K562 (cell line): ENCODE results near the gene CAGE1. TPM values are rescaled to one million over a fixed set of nuclear protein-coding genes. Genes with fewer than 3 reads are reported as not detected.

Experiments used
- ATAC-seq: fragments of 200-7000 bp; cut with Tn5 transposase; 3 replicates; pipeline ENCODE4 v1.9.1; 2020; ENCODE audit warnings: moderate library complexity
- BruUV-seq: library from RNA; stranded (reverse); fragments of 400-500 nt; replicated peaks from 2 replicates; lab custom pipeline; 2021; lab: Mats Ljungman, UMichigan
- CTCF ChIA-PET: fragments of 300-600 bp; formaldehyde crosslinking; extraction: SDS; loops from one replicate; lab custom pipeline; 2021; ENCODE audit warnings: low intra/inter-chr PET ratio; lab: Yijun Ruan, JAX
- POLR2A ChIA-PET: fragments of 300-600, 350-650 bp; sonication (Branson Sonifier 250); formaldehyde crosslinking; extraction: SDS; loops from one replicate; lab custom pipeline; 2021; ENCODE audit warnings: antibody characterized with exemption, inconsistent platforms; lab: Yijun Ruan, JAX
- DNase-seq, 4 experiments: peaks; one replicate each; pipeline versions ENCODE4 v3.0.0 to v3.0.0-alpha.2; 2011 to 2018; ENCODE audit warnings: low spot score in 3 of 4, mixed read lengths in 3 of 4; ENCODE audit errors: extremely low read depth in 1 of 4
- FAIRE-seq: peaks from 2 replicates; lab custom pipeline; 2011; peaks lifted over from hg19 to GRCh38; lab: Jason Lieb, UNC
- H2AFZ ChIP-seq: 2 replicates; pipeline ENCODE4 v1.6.0; 2011; ENCODE audit warnings: low read depth, low read length, control low read depth, inconsistent platforms
- H3K27ac ChIP-seq: fragments of 200-600 bp; 3 replicates; pipeline ENCODE4 v1.8.0; 2011; ENCODE audit warnings: low read depth, mild to moderate bottlenecking, control low read depth, inconsistent platforms, low read length, moderate library complexity, mixed read lengths; ENCODE audit errors: extremely low read depth
- H3K27me3 ChIP-seq, 2 experiments: fragments of 300-600 bp in 1 of 2; 2 replicates in 1 of 2; 3 replicates in 1 of 2; pipeline versions ENCODE4 v1.6.0 to v1.8.0; 2011; ENCODE audit warnings: inconsistent platforms in 2 of 2, low read length in 2 of 2, mild to moderate bottlenecking in 1 of 2, mixed read lengths in 1 of 2, moderate library complexity in 1 of 2; ENCODE audit not compliant: control insufficient read depth in 2 of 2, insufficient read depth in 2 of 2
- H3K36me3 ChIP-seq: fragments of 300-600 bp; 3 replicates; pipeline ENCODE4 v1.8.0; 2011; ENCODE audit warnings: mild to moderate bottlenecking, low read length, inconsistent platforms; ENCODE audit not compliant: control insufficient read depth, insufficient read depth
- H3K4me1 ChIP-seq, 2 experiments: fragments of 200-600 bp in 1 of 2; replicated peaks in 1 of 2; 2 replicates in 1 of 2; 3 replicates in 1 of 2; pipeline versions ENCODE4 v1.5.1 to v1.8.0; 2011; ENCODE audit warnings: inconsistent platforms in 2 of 2, low read length in 2 of 2, mild to moderate bottlenecking in 1 of 2, mixed read lengths in 1 of 2, moderate library complexity in 1 of 2; ENCODE audit not compliant: control insufficient read depth in 2 of 2, insufficient read depth in 2 of 2
- H3K4me2 ChIP-seq: 2 replicates; pipeline ENCODE4 v1.6.1; 2011; ENCODE audit warnings: low read length, control low read depth, inconsistent platforms, mixed read lengths; ENCODE audit not compliant: insufficient read depth
- H3K4me3 ChIP-seq: fragments of 200-600 bp; sonication (generic), shearing (Covaris generic); 2 replicates; pipeline ENCODE4 v1.5.1; 2016; ENCODE audit warnings: control low read depth, inconsistent platforms
- H3K79me2 ChIP-seq: fragments of 200-600 bp; 3 replicates; pipeline ENCODE4 v1.8.0; 2011; ENCODE audit warnings: low read length, inconsistent platforms; ENCODE audit not compliant: control insufficient read depth, insufficient read depth
- H3K9ac ChIP-seq, 2 experiments: 2 replicates each; pipeline versions ENCODE4 v1.6.0 to v1.6.1; 2011; ENCODE audit warnings: low read depth in 2 of 2, low read length in 2 of 2, control low read depth in 1 of 2, inconsistent platforms in 1 of 2, mild to moderate bottlenecking in 1 of 2, mixed read lengths in 1 of 2; ENCODE audit not compliant: insufficient read depth in 1 of 2
- H3K9me1 ChIP-seq: one replicate; pipeline ENCODE4 v1.6.0; 2011; ENCODE audit warnings: inconsistent platforms, mild to moderate bottlenecking, low read length, moderate library complexity; ENCODE audit not compliant: control insufficient read depth, insufficient read depth
- H3K9me3 ChIP-seq: replicated peaks from 2 replicates; pipeline ENCODE4 v1.5.1; 2011; ENCODE audit warnings: low read depth, low read length, inconsistent platforms; ENCODE audit not compliant: control insufficient read depth, insufficient read depth
- H4K20me1 ChIP-seq: replicated peaks from 2 replicates; pipeline ENCODE4 v1.6.1; 2011; ENCODE audit warnings: low read length, inconsistent platforms, mixed read lengths; ENCODE audit not compliant: control insufficient read depth, insufficient read depth
- C11orf30 ChIP-seq: fragments of 450-650 bp; IDR thresholded peaks from 2 replicates; pipeline ENCODE4 v1.6.1; 2016; ENCODE audit warnings: low read depth, mild to moderate bottlenecking
- CEBPB ChIP-seq: fragments of 450-650 bp; IDR thresholded peaks from 2 replicates; pipeline ENCODE4 v1.6.1; 2016; ENCODE audit warnings: missing genetic modification characterization, missing compliant biosample characterization
- DACH1 ChIP-seq: fragments of 450-650 bp; IDR thresholded peaks from 2 replicates; pipeline ENCODE4 v1.6.1; 2018; ENCODE audit not compliant: partially characterized antibody
- MAFG ChIP-seq: fragments of 450-650 bp; conservative IDR thresholded peaks from 2 replicates; pipeline ENCODE4 v1.6.1; 2016; ENCODE audit warnings: missing genetic modification characterization, missing compliant biosample characterization
- MTF1 ChIP-seq: fragments of 250-450 bp; sonication (Bioruptor Pico); IDR thresholded peaks from 2 replicates; pipeline ENCODE4 v1.9.0; 2021; ENCODE audit warnings: moderate library complexity, mild to moderate bottlenecking, inconsistent platforms, borderline replicate concordance
- NCOA1 ChIP-seq: fragments of 450-650 bp; IDR thresholded peaks from 2 replicates; pipeline ENCODE4 v1.6.1; 2016; ENCODE audit warnings: low read depth
- PML ChIP-seq: IDR thresholded peaks from 2 replicates; pipeline ENCODE4 v1.6.1; 2012; ENCODE audit warnings: low read length, inconsistent platforms
- SLC30A9 ChIP-seq: fragments of 250-450 bp; sonication (Bioruptor Pico); IDR thresholded peaks from 2 replicates; pipeline ENCODE4 v1.8.0; 2022; ENCODE audit warnings: mild to moderate bottlenecking, moderate library complexity
- SMAD2 ChIP-seq: fragments of 150-350 bp; IDR thresholded peaks from 2 replicates; pipeline ENCODE4 v1.6.1; 2014; ENCODE audit warnings: low read depth, mild to moderate bottlenecking, low read length
- ZNF316 ChIP-seq: fragments of 450-650 bp; IDR thresholded peaks from 2 replicates; pipeline ENCODE4 v1.6.1; 2016
- ZNF445 ChIP-seq: fragments of 250-450 bp; sonication (Bioruptor Pico); IDR thresholded peaks from 2 replicates; pipeline ENCODE4 v1.4.0; 2020; ENCODE audit warnings: low read depth, mild to moderate bottlenecking, moderate library complexity
- WGBS: fragments of 100-300 bp; shearing (Covaris generic); methylation state at CpG from one replicate; pipeline ENCODE4 v1.1.6; 2016; ENCODE audit warnings: low coverage, mixed read lengths; ENCODE audit not compliant: insufficient coverage; ENCODE audit errors: missing lambda C conversion rate; 5-methylcytosine and 5-hydroxymethylcytosine counted together
- in situ Hi-C: fragments of 300-500 bp; cut with MboI; formaldehyde crosslinking; loops from 4 replicates; pipeline ENCODE4 v1.15.0; 2018; ENCODE audit warnings: inconsistent platforms, mixed read lengths
- intact Hi-C: fragments of 100-400 bp; cut with micrococcal nuclease; formaldehyde crosslinking; loops from 2 replicates; pipeline ENCODE4 v1.14.2; 2022
- polyA plus RNA-seq, 8 experiments: library from polyadenylated mRNA; depleted of rRNA in 4 of 8; stranded (reverse) in 5 of 8; unstranded in 3 of 8; fragments of >200 nt; fragmentation: Nextera tagmentation in 2 of 8; fragmentation: Illumina TruSeq in 1 of 8; extraction: Ambion mirVana in 2 of 8; extraction: Trizol in 1 of 8; gene quantifications; 2 replicates each; pipeline versions ENCODE4 v1.2.1 to v1.2.3, GENCODE V29; 2011 to 2014; ENCODE audit warnings: inconsistent platforms in 1 of 8, missing spikeins in 1 of 8
- total RNA-seq, 7 experiments: library from RNA; depleted of rRNA in 6 of 7; stranded (reverse); fragments of >200 nt in 6 of 7; fragmentation: Illumina TruSeq in 2 of 7; extraction: Trizol in 2 of 7; gene quantifications; 2 replicates each; pipeline versions ENCODE4 v1.2.1 to v1.2.3, GENCODE V29; 2011 to 2021; ENCODE audit warnings: low replicate concordance in 1 of 7

The CAGE1 gene
- total and polyA plus RNA-seq, 9 of the 15 experiments (the other 6 are each of a cell fraction or from before 2014, with no cell fraction given), result 0.13 to 0.33 (median 0.18) TPM; not detected in 4

DNA sequence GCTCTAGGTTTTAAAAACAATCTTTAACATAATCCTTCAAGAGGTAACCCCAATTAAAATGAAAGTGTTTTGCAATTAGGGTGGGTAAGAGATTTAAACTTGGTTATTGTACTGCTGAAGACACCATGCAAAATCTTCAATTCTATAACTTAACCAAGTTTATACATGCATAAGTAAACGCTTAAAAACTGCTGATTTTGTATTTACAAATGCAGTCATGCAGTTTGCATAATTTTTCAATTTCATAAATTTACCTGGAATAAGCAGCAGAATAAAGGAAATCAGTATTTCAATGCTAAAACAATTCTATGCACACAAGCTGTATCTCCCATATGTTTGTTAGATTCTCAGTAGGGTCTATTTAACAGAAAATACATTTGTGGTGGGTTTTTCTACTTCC lies 99.5 kb downstream of the CAGE1 start:
- WGBS, result 92% methylated on average over 1 of the region's 1 CpG
- FAIRE-seq, result no peak
- H3K9ac ChIP-seq, result no peak overlapping the region
- BruUV-seq, result no TSS peak
- CTCF ChIA-PET, result no interaction called here
- no peaks in the 10 kb centered on the region for H3K27me3 ChIP-seq
- H3K4me3 ChIP-seq, result no peak overlapping the region
- H3K4me2 ChIP-seq, result no peak overlapping the region
- no peaks in the 10 kb centered on the region for H3K4me1 ChIP-seq
- H3K9me1 ChIP-seq, result no peaks in the 10 kb centered on the region
- TF ChIP-seq MTF1, result no peak
- no peak for TF ChIP-seq DACH1
- TF ChIP-seq MAFG (tag), result 0 out of 2 replicates have a peak, but pooled peaks have one; percentile 13
- no peak for TF ChIP-seq CEBPB (tag)
- TF ChIP-seq ZNF445 (CRISPR knock-in tag), result no peak
- no peak for TF ChIP-seq PML
- TF ChIP-seq SMAD2, result no peak
- peak; percentile 54; the same call in 1 of the 2 replicates for TF ChIP-seq ZNF316
- TF ChIP-seq SLC30A9 (CRISPR knock-in tag), result no peak
- peak; percentile 55; the same call in 1 of the 2 replicates for TF ChIP-seq C11orf30
- no peak for TF ChIP-seq NCOA1
- TF ChIP-seq, all 486 proteins: peak for 3
- in situ Hi-C loops, result no loop called here
- DNase-seq, result no peak
- intact Hi-C loops, result no loop called here
- no peak overlapping the region for H2AFZ ChIP-seq
- POLR2A ChIA-PET, result interaction anchor here (0.7 to 1.2 kb wide), 3 partner anchors 10 to 14 kb away, joined by 3 to 6 read pairs (median 3); no protein-coding TSS in a partner anchor
- H3K36me3 ChIP-seq, result peaks cover 91% of the 10 kb centered on the region
- H3K79me2 ChIP-seq, result no peaks in the 10 kb centered on the region
- ATAC-seq, result no peak
- no peaks in the 10 kb centered on the region for H3K9me3 ChIP-seq
- H3K27ac ChIP-seq, result no peak overlapping the region
- no peaks in the 10 kb centered on the region for H4K20me1 ChIP-seq
